ENCODE results near the gene CRHBP. TPM values are rescaled to one million over a fixed set of nuclear protein-coding genes. Genes with fewer than 3 reads are reported as not detected.
"Not testable (repeated sequence)": the region's sequence is repeated elsewhere in the genome, so short reads cannot be mapped to it uniquely, and the experiment has no call there.

The CRHBP gene, protein sequence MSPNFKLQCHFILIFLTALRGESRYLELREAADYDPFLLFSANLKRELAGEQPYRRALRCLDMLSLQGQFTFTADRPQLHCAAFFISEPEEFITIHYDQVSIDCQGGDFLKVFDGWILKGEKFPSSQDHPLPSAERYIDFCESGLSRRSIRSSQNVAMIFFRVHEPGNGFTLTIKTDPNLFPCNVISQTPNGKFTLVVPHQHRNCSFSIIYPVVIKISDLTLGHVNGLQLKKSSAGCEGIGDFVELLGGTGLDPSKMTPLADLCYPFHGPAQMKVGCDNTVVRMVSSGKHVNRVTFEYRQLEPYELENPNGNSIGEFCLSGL
- total RNA-seq, result 1.4 TPM

DNA sequence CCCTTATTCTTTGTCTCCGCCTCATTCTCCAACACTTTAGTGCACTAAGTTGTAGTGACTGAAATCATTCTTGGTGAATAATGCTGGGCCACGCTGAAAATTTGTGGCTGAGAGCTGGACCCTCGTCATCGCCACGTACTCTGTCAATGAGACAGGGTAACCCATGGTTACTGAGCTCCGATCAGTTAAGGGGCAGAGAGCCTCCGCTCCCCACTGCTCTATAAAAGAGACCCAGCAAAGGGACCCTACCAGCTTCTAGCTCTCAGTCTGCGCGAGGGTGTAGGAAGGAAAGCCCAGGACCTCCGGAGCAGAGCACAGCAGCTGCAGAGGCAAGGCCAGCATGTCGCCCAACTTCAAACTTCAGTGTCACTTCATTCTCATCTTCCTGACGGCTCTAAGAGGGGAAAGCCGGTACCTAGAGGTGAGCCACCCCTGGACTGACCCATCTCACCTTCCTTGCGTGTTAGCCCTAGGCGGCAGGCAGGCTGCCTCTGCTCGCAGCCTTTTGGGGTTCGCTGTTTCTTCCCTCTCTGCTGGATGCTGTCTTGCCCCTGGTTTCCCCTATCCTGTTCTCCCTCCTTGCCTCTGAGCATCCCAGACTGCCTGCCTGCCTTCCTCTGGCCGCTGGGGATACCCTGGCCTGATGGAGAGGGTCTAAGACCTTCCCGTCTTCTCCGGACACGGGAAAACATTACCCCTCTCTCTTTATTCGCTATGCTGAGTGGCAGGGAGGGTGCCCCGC, at the start of gene CRHBP:
Gene CRHBP (plus strand): TSS at position 251 of the 742 bp plus-strand sequence. CDS start 90 bp downstream, at position 341.
- ATAC-seq, result no peak
- intact Hi-C loops (cut with DNase I), result no loop called here
- DNase-seq (ENCODE audit: low spot score), result no peak

DNA sequence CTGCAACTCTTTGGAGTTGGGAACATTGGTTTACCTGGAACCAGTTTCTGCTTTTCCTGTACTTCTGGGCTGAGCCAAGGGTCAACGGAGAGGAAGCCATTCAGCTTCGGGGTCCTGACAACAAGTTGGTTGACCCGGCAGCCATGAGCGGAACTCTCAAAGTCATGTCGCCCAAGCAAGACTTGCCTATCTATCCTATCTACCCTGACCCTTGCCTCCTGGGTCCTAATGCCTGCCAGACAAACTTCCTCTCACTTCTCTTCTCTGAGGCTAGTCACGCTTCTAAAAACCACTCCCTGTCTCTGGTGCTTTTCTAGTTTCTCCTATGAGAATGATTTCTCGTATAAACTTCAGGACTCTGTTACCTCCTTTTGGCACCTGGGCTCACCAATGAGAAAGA, 44.7 kb upstream of the CRHBP start:
- DNase-seq (ENCODE audit: low spot score) (no peak), ATAC-seq (no peak)
- intact Hi-C loops (cut with DNase I), result no loop called here

DNA sequence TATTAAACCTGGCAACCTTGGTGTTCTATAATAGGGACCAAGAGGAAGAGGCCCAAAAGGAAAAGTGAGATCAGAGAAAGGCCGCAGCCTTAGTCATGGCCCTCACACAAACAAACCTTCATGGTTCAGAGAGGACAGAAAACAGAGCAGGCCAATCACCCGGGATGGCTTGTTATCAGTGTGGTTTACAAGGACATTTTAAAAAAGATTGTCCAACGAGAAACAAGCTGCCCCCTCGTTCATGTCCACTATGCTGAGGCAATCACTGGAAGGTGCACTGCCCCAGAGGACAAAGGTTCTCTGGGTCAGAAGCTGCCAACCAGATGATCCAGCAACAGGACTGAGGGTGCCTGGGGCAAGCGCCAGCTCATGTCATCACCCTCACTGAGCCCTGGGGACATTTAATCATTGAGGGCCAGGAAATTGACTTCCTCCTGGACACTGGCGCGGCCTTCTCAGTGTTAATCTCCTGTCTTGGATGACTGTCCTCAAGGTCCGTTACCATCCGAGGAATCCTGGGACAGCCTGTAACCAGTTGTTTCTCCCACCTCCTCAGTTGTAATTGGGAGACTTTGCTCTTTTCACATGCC, 42.4 kb upstream of the CRHBP start:
- ATAC-seq; intact Hi-C loops (cut with DNase I); DNase-seq (ENCODE audit: low spot score): not testable (repeated sequence)

DNA sequence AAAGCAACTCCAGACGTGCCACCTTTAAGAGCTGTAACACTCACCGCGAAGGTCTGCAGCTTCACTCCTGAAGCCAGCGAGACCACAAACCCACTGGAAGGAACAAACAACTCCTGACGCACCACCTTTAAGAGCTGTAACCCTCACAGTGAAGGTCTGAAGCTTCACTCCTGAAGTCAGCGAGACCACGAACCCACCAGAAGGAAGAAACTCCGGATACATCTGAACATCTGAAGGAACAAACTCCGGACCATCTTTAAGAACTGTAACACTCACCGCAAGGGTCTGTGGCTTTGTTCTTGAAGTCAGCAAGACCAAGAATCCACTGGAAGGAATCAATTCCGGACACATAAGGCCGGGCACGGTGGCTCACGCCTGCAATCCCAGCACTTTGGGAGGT, 38.2 kb upstream of the CRHBP start:
- DNase-seq (ENCODE audit: low spot score); ATAC-seq; intact Hi-C loops (cut with DNase I): not testable (repeated sequence)

DNA sequence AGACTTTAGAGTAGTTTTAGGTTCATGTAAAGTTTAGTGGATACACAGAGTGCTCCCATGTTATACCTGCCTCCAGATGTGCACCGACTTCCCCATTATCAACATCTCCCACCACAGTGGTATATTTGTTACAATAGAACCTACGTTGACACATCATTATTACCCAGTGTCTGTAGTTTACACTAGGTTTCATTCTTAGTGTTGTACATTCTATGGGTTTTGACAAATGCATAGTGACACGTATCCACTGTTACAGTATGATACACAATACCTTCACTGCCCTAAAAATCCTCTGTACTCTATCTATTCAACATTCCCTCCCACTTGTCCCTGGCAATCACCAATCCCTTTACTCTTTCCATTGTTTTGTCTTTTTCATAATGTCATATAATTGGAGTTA, 34.3 kb upstream of the CRHBP start:
- DNase-seq (ENCODE audit: low spot score) (no peak), ATAC-seq (no peak)
- intact Hi-C loops (cut with DNase I), result no loop called here

DNA sequence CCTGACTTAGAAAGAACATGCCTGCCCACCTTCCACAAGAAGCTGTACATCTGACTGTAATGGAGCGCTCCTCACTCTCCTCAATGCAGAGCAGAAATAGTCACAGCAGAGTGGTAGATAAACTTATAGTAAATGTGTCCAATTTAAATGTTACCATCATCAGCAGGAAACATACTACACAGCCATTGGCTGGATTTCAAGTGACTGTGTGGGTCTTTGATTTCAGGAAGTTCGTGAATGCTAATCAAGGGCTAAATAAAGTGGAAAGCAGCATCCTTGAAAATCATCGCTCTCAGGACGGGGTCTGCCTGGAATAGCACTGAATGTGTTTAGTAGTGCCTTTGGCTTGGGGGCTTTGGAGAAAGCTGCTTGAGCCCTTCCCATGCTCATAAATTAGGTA, 32.4 kb upstream of the CRHBP start:
- no peak for DNase-seq (ENCODE audit: low spot score)
- no peak for ATAC-seq
- intact Hi-C loops (cut with DNase I), result no loop called here

DNA sequence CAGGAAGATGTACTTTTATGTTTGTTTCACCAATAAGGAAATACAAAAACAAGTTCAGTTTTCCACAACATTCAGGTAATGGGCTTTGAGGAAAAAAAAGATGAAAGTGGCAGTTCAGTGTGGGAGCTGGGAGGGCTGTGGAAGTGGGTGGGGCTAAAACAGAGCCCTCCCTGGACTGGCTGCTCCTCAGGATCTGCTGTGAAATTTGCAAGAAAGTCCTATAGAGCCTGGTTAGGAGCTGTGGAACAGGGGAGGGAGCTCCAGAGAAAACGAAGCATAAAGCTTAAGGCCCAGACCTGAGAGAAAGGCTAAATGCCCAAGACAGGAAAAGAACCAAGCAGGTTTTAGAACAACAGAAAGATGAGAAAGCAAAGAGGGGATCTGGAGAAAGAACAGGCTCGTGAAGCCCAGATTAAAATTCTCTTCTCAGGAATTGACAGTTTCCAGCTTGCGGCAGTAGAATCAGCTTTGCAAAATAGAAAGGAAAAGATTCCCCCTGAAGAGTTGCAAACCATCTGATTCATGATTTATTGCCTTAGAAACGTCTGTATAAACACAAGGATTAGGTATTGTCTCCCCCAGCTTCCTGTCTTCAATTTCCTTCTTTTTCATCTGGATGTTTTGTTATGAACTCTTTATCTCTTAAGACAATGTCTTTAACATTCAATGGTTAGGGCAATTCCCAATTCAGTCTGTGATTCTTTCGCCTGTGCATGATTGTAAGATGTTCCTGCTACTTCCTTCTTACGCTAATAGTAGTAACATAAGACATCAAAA, 26.3 kb upstream of the CRHBP start:
- ATAC-seq (no peak), DNase-seq (ENCODE audit: low spot score) (no peak)
- intact Hi-C loops (cut with DNase I), result no loop called here

DNA sequence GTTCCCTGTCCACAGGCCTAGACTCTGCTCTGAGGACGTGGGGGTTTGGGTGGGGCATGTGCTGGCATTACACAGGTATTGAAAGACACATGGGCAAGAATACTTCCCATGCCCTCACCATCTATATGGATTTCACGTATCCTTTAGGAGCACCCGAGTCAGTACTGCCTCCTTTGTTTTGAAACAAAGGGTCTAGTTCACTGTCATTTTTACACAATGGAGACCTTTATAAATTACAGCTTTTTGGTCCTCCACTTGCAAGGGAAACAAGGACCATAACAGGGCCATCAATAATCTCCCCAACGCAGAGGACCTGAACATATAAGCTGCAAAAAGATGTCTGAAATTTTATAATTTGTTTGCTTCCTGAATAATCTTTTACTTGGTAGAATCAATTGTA, 24.9 kb upstream of the CRHBP start:
- no peak for ATAC-seq
- intact Hi-C loops (cut with DNase I), result no loop called here
- DNase-seq (ENCODE audit: low spot score), result no peak

DNA sequence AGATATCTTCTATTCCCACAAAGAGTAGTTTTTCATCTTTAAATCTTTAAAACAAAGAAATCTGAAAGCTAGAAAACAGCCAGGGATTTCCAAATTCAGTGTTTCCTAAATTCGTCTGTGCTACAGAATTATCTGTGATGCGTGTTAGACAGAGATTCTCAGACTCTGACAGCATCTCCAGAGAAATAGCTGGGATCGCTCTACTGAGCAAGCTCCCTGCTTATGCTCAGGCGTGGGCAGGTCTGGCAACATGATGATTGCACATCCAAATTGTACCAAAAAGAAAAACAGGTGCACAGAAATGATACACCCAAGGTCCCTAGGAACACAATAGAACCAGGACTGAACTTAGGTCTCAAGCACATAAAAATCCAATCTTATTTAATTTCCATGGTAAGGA, 22.8 kb upstream of the CRHBP start:
- intact Hi-C loops (cut with DNase I), result no loop called here
- no peak for DNase-seq (ENCODE audit: low spot score)
- ATAC-seq, result no peak

DNA sequence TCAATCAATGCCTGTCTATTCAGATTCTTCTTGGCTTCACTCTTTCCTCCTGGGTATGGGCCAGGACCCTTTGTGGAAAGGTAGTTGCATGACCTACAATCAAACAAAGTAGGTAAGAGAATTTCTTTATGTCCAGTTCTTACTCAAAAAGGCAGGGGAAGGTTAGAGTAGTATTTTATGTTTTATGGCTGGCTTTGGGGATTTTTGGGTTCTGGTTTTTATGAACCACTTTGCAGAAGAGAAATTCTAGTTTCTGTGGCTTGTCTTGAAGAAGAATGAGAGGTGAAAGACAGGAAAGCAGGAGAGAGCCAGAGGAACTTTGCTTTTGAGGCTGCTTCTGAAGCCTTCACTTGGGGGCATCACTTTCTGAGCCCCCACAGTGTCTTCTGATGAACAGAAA, 14.7 kb upstream of the CRHBP start:
- DNase-seq (ENCODE audit: low spot score), result no peak
- ATAC-seq, result no peak
- intact Hi-C loops (cut with DNase I), result no loop called here

DNA sequence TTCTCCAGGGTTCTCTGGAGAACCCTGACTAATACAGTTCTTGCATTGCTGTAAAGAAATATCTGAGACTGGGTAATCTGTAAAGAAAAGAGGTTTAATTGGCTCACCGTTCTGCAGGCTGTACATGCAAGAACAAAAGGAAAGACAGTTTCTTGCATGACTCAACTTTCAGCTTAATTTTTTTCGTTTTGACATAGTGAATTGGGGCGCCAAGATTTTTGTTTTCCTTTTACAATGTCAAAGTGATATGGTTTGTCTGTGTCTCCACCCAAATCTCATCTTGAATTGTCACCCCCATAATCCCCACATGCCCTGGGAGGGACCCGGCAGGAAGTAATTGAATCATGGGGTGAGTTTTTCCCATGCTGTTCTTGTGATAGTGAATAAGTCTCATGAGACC, 11.8 kb upstream of the CRHBP start:
- intact Hi-C loops (cut with DNase I), result no loop called here
- ATAC-seq (no peak), DNase-seq (ENCODE audit: low spot score) (no peak)

DNA sequence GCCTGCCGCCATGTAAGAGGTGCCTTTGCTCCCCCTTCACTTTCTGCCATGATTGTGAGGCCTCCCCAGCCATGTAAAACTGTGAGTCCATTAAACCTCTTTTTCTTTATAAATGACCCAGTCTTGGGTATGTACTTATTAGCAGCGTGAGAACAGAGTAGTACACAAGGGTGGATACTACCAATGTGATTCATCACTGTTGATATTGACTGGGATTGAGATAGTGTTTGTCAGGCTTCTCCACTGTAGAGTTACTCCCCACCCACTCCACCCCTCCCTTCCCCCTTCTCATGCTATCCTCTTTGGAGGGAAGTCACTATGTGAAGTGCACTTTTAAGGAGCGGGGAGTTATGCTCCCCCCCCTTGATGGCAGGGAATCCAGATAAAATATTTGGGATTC, 11.4 kb upstream of the CRHBP start:
- no peak for ATAC-seq

DNA sequence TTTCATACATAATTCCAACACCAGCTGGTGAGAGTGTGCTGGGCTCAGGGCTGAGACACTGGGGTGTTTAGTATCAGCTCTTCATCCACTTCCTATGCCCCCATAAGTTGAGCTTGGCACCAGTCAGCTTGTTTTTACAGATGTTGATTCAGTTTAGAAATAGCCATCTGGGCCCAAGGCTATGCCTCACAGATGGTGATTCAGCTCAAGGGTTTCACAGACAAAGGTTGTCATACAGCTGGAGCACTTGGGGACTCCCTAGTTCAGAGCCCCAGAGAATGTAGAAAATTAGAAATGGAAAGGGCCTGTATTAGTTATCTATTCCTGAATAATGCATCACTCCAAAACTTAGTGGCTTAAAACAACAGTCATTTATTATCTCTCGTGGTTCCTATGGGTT, 10.3 kb upstream of the CRHBP start:
- no peak for DNase-seq (ENCODE audit: low spot score)
- peak; percentile 42 for ATAC-seq
- intact Hi-C loops (cut with DNase I), result no loop called here

More for the DNA sequence above, 11.4 kb upstream of the CRHBP start:
- no peak for DNase-seq (ENCODE audit: low spot score)
- intact Hi-C loops (cut with DNase I), result no loop called here

DNA sequence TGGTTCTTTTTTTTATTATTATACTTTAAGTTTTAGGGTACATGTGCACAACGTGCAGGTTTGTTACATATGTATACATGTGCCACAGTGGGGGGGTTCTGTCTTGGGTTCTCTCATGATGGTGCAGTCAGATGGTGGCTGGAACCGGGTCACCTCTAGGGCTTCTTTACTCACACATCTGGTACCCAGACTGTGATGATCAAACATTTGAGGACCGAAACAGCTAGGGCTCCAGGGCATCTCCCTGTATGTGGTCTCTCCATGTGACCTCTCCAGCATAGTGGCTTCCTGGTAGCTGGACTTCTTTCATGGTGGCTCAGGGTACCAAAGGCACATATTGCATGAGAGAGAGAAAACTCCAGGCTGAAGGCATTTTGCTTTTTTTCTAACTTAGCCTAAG, 9.8 kb upstream of the CRHBP start:
- no peak for DNase-seq (ENCODE audit: low spot score)
- intact Hi-C loops (cut with DNase I), result no loop called here
- no peak for ATAC-seq

DNA sequence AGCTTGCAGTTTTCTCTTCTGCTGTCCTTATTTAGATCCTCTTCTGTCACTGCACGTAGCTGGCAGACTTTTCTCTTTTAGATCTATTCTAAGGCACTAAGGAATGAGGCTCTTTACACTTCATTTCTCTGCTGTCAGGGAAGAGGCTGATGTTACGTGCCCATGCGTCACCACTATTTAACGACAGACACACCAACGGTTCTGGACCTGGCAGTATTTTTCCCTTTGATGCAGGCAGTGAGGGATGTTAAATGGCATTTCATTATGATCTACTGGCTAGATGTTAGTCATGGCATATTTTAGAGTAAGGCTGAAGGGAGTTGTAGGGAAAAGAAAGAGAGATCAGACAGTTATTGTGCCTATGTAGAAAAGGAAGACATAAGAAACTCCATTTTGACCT, 8.2 kb upstream of the CRHBP start:
- no peak for ATAC-seq
- no peak for DNase-seq (ENCODE audit: low spot score)
- intact Hi-C loops (cut with DNase I), result no loop called here

DNA sequence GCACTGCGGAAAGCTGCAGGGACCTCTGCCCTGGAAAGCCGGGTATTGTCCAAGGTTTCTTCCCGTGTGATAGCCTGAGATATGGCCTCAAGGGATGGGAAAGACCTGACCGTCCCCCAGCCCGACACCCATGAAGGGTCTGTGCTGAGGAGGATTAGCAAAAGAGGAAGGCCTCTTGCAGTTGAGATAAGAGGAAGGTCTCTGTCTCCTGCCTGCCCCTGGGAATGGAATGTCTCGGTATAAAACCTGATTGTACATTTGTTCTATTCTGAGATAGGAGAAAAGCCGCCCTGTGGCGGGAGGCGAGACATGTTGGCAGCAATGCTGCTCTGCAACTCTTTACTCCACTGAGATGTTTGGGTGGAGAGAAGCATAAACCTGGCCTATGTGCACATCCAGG, 7.6 kb upstream of the CRHBP start:
- DNase-seq (ENCODE audit: low spot score); intact Hi-C loops (cut with DNase I); ATAC-seq: not testable (repeated sequence)

DNA sequence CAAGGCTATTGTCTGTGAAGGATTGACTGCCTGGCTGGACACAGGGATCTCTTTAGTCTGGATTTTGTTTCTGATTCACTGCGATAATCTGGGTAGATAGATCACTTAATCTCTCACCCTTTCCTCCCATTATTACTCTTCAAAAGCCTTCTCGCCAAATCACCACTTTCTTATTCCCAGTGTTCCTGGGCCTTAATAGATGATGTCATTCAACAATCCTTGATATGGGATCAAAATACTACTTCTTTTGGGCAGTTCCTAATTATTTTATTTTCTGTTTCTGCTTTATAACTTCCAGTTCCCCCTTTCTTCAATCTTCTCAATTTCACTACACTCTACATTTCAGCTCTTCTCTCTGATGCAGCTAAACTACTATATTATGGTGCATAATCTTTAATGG, 6.8 kb upstream of the CRHBP start:
- intact Hi-C loops (cut with DNase I), result no loop called here
- ATAC-seq (no peak), DNase-seq (ENCODE audit: low spot score) (no peak)

DNA sequence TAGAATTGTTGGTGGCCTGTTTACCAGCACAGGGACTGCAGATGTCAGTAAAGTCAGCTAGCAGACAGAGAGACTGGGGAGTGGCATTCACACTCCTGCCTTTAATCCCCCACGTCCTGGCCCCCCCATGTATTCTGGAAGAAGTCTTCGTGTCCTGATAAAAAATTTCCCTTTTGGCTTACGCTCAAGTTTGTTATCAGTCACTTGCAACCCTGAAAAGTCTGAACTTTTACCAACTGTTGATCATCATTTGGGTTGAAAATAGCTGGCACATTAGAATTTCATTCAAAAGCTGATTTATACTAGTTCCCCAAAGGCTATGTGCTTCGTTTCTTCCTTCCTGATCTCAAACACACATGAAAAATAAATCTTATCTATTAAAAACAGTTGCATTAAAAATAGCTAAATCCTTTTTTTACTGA, 5.8 kb upstream of the CRHBP start:
- intact Hi-C loops (cut with DNase I), result no loop called here

DNA sequence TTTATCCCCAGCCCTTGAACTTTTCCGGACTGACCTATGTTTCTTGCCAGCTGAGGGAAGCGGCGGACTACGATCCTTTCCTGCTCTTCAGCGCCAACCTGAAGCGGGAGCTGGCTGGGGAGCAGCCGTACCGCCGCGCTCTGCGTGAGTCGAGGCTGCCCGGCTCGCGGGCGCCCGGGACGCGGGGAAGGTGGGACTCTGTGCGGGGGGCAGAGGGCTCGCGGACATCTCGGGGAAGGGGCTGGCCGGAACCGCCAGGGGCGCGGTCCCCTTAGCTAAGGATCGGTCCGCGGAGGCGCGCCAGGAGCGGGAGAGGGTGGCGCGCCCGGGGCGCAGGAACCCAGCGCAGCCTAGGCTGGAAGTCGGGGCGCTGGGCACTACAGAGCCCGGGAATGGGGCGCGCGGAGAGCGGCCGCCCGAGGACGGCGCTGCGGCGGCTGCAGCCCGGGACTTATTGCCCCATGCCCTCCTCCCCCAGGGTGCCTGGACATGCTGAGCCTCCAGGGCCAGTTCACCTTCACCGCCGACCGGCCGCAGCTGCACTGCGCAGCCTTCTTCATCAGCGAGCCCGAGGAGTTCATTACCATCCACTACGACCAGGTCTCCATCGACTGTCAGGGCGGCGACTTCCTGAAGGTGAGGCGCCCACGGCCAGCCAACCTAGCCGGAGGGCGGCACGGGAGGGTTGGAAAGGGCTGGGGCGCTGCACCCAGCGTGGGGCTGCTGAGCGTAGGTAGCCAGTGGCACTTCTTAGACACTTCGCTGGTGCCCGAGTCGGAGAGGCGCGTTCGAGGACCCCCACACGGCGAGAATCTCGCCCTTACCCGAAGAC, 922 bp downstream of the CRHBP start:
- intact Hi-C loops (cut with DNase I), result no loop called here
- DNase-seq (ENCODE audit: low spot score) (no peak), ATAC-seq (peak; percentile 26)

More for the DNA sequence above, 5.8 kb upstream of the CRHBP start:
- no peak for DNase-seq (ENCODE audit: low spot score)
- ATAC-seq, result no peak
